NCI-H510A (cell line): ENCODE measurements around the gene TBP.
"Not testable (repeated sequence)": the region's sequence is repeated elsewhere in the genome, so short reads cannot be mapped to it uniquely, and the experiment has no call there.

Experiments
- DNase-seq: peaks from one replicate; lab custom pipeline; 2025; lab: John Stamatoyannopoulos, UW

The TBP gene

GRCh38 chr6:170609225-170609624 is 55.1 kb downstream of the TBP start:
- not testable (repeated sequence) for DNase-seq

GRCh38 chr6:170612256-170612804 is 58.2 kb downstream of the TBP start:
- not testable (repeated sequence) for DNase-seq

- not testable (repeated sequence) for DNase-seq
Measured at GRCh38 chr6:170616020-170616554, 61.9 kb downstream of the TBP start.
